IPS-18a (cell line): ENCODE results near the gene SNAI3.

Source experiments
- H3K27ac ChIP-seq: one replicate; pipeline ENCODE4 v1.5.1; 2013; ENCODE audit warnings: low read length
- H3K27me3 ChIP-seq: one replicate; pipeline ENCODE4 v1.6.1; 2013; ENCODE audit warnings: mild to moderate bottlenecking, low read length; ENCODE audit not compliant: control insufficient read depth, insufficient read depth
- H3K36me3 ChIP-seq: one replicate; pipeline ENCODE4 v1.6.1; 2013; ENCODE audit warnings: low read depth, low read length; ENCODE audit not compliant: control insufficient read depth
- H3K4me1 ChIP-seq: one replicate; pipeline ENCODE4 v1.6.1; 2013; ENCODE audit warnings: low read depth, low read length; ENCODE audit not compliant: control insufficient read depth
- H3K4me3 ChIP-seq: one replicate; pipeline ENCODE4 v1.5.1; 2013; ENCODE audit warnings: low read length
- H3K9ac ChIP-seq: one replicate; pipeline ENCODE4 v1.6.1; 2013; ENCODE audit warnings: mild to moderate bottlenecking, low read length, moderate library complexity
- H3K9me3 ChIP-seq: one replicate; pipeline ENCODE4 v1.6.1; 2013; ENCODE audit warnings: low read depth, low read length; ENCODE audit not compliant: control insufficient read depth

The SNAI3 gene

GRCh38 chr16:88628512-88628974 is 57.8 kb downstream of the SNAI3 start:
- Histone ChIP-seq H3K4me3 (no peak overlapping the region), H3K4me1 (no peaks in the 10 kb centered on the region), H3K36me3 (peaks cover 38% of the 10 kb centered on the region), H3K27me3 (no peaks in the 10 kb centered on the region), H3K9me3 (no peaks in the 10 kb centered on the region), H3K9ac (no peak overlapping the region), H3K27ac (no peak overlapping the region)
